ENCODE data around the gene PSMD6.

PSMD6 gene

DNA sequence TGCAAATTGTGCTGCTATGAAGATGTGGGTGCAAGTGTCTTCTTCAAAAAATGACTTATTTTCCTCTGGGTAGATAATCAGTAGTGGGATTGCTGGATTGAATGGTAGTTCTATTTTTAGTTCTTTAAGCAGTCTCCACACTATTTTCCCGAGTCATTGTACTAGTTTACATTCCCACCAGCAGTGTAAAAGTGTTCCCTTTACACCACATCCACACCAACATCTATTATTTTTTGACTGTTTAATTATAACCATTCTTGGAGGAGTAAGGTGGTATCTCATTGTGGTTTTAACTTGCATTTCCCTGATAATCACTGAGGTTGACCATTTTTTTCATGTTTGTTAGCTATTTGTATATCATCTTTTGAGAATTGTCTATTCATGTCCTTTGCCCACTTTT is 19.7 kb upstream of the PSMD6 start:
- no peak for DNase-seq

GRCh38 chr3:64039981-64040733 is 16.9 kb upstream of the PSMD6 start:
- DNase-seq: no peak

DNA sequence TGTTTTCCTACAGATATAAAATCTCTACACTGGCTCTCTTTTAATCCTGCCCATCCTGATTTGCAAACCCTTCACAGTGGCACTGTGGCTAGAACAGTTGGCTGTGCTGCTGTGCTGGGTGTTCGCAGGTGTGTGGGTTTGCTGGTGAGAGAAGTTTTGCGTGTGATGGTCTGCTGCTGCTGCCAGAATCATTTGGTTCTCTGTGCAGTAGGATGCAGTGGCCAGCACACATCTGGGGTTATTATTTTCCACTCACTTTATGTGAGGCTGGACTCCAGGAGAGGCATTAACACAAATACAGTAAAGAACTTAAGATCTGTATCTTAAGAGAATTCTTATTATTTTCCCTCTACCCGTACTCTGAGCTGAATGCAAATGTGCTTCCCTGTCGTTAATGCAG is 16.0 kb upstream of the PSMD6 start:
- DNase-seq: no peak

GRCh38 chr3:64038253-64038767 is 15.0 kb upstream of the PSMD6 start:
- DNase-seq: no peak

DNA sequence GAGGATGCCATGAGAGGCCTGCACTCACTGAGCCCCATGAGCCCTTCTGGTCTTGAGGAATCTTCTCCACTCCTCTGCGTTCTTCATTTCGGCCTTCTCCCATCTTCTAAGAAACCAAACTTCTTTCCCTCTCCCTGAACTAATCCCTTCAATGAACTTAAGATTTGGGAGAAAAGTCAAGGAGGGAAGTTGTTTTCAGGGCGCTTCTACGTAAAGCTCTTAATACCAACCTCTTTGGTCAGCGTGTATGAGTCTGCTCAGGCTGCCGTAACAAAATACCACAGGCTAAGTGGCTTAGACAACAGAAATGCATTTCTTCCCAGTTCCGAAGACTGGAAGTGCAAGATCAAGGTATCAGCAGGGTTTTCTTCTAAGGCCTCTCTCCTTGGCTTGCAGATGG is 13.8 kb upstream of the PSMD6 start:
- no peak for DNase-seq

GRCh38 chr3:64033069-64033468 is 9.8 kb upstream of the PSMD6 start:
- no peak for DNase-seq

GRCh38 chr3:64031540-64032508 is 8.5 kb upstream of the PSMD6 start:
- no peak for DNase-seq

DNA sequence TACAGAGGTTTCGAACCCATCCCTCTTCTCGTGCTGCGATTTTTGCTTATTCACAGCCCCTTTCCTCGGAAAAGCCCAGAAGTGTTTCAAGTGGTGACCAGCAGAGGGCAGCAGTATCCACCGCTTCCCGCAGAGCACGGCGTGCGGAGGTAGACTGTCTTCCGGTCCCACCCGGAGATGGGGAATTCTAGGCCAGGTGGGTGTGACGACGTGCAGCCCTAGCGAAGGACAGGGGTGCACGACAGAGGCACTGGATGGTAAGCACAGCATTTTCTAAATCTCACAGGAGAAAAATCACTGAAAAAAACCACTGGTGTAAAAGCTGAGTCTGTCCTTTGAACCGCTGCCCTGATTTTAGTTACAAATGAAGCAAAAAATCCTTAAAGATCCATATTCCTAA is 7.4 kb upstream of the PSMD6 start:
- peak; percentile 42 for DNase-seq

DNA sequence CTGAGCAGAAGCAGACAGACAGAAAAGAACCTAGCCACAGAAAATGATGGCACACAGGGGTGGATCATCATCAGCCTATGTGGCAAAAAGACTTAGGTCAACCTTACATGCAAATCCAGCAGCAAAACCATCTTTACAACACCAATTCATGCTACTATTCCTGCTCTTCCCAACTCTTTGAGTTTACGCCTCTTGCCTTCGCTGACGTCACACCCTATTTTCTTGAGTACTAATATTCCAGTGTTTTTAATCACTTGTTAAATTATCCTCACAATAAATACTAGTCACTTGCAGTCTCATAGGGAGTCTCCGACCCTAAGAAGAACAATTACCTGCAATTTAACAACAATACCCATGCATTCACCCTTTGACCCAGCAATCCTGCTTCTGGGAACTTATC is 6.0 kb upstream of the PSMD6 start:
- DNase-seq: no peak

DNA sequence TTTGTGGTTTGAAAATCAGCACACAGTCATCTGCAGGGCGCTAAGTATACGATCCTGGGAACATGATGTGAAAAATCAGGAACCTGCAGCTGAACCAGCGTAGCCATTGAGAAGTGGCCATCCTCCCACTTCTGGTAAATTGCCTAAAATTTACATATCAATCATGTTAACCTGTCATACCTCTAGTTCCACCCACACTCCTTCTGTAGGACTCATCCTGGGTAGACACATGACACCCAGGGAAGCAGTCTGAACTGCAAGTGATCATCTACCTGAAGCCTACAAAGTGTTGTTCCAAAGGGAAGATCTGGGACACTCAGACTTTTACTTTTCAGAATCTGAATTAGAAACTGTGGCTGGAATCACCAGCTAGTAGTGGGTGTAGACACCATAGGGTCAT is 5.5 kb upstream of the PSMD6 start:
- no peak for DNase-seq

DNA sequence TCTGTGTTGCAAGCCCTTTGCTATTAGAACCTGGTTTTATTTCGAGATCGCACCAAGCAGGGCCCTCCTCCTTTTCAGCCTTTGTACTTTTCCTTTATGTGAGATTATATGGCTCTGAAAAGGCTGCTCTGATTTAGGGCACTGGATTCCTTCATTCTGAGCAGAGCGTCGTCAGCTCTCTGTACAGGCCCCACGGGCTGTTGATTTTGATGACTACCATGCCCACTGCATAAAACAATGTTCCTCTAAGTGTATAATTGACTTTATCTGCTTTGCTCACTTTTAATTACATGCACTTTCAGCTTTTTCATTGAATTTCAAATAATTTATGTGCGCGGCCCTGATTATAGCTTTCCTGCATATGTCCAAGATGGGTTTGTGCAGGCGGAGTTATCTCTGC is 4.4 kb upstream of the PSMD6 start:
- no peak for DNase-seq

GRCh38 chr3:64026346-64026745 is 3.1 kb upstream of the PSMD6 start:
- DNase-seq: no peak

DNA sequence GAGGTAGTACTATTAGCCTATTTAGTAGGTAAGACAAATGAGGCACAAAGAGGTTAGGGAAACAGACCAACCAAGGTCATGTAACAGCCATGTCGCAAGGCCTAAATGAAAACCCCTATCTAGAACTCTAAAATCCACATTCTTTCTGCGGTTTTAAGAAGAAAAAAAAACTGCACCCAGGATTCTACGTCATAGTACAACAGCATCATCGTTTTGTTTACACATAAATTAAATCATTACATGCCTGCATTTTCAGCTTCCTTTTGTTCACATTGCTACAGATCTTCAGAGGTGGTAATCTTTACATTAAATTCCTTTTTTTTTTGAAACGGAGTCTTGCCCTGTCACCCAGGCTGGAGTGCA is 548 bp upstream of the PSMD6 start:
- no peak for DNase-seq

DNA sequence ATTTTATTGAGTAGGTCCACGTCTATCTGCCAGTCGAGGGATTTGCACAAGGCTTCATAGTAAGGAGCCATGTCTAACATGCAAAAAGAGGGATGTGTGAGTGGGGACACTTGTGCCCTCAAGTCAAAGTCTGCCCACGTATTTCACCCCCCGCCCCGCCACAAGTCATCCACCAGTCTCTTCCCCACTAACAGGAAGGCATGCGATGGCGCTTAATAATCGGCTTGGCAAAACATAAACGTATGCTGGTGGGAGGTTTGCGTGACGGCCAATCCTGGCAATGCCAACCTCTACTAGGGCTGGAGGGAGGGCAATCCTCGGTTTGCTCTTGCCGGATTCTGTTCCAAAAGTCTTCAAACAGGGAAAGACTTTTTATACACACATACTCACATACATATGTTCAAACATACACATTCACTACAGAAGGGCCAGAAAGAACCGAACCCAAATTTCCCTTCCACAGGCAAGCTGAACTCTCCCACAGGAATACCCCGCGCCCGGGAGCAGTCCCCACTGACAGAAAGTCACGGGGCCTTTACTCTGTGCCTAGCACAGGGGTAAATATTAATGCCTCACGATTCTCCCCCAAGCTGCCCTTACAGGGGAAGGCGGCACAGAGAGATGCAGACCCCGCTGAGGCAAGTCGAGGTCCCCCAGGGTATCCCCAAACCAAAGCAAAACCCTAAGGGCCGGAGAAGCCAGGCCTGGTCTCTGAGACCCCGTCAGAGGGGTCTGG is 675 bp downstream of the PSMD6 start:
- no peak for DNase-seq

GRCh38 chr3:64021922-64022321 is 1.4 kb downstream of the PSMD6 start:
- DNase-seq: no peak

DNA sequence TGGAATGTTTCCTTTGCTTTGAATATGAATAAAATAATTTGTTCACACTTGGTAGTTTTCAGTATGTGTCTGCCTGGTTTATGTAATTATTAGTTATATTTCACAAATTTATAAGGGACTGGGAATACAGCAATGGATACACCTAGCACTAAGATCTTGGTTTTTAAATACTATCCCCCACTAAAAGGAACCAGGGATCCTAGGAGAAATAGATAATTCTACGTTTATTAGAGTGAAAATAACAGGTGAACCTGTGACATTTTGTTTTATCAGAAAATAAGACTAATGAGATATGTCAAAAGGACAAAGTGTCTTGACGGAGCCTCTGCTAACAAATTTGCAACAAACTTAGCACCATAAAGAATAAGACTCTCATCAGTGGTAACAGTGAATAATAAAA is 3.4 kb downstream of the PSMD6 start:
- no peak for DNase-seq

- no peak for DNase-seq
These were observed 4.0 kb downstream of the PSMD6 start for GRCh38 chr3:64019271-64019670.

DNA sequence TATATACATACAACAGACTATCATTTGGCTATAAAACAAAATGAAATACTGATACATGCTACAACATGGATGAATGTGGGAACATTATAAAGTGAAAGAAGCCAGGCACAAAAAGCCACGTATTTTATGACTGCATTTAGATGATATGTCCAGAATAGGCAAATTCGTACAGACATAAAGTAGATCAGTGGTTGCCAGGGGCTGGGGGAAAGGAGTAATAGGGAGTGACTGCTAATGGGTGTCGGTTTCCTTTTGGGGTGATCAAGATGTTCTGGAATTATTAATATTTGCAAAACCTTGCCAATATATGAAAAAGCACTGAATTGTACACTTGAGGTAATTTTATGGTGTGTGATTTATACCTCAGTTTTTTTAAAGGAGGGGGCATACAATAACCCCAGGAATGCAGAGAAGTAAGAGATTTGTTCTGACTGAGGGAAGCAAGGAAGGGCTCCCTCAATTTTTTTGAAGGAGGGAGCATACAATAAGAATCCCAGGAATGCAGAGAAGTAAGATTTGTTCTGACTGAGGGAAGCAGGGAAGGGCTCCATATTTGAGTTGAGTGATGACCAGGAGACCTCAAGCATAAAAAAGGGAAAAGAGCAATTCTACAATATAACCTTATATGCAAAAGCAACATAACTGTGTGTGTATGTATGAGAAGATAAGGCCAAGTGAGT is 6.2 kb downstream of the PSMD6 start:
- no peak for DNase-seq

GRCh38 chr3:64011685-64012084 is 11.6 kb downstream of the PSMD6 start:
- no peak for DNase-seq

DNA sequence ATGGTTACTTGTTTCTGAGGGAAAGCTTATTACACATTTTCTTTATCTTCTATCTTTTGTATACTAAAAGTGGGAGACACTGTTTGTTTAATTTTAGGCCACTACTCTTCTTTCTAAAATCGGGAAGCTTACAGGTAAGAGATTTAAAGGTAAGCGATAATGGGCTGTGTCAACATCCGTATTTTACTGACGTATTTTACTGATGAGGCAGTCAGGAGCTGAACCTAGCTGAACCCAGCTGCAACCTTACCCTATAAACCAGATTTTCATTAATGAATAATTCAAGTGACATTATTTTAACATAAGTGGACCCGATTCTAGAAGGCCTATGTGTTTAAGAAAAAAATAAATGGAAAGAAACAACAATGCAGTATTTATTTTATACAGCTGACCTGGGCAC is 13.1 kb downstream of the PSMD6 start:
- DNase-seq: no peak

- DNase-seq: no peak
These were observed 13.8 kb downstream of the PSMD6 start for GRCh38 chr3:64009528-64009927.

- no peak for DNase-seq
These were observed 14.6 kb downstream of the PSMD6 start for GRCh38 chr3:64008487-64009351.

Measured in NCI-H526 treated with DMSO at 0.1 percent for 48 hours (cell line).